Central memory CD4-positive, alpha-beta T cell (primary cell): ENCODE data around the gene RHO.
"Not testable (repeated sequence)": the region's sequence is repeated elsewhere in the genome, so short reads cannot be mapped to it uniquely, and the experiment has no call there.

Experiments
- DNase-seq: peaks from one replicate; pipeline ENCODE4 v3.0.0; 2022

RHO gene

DNA sequence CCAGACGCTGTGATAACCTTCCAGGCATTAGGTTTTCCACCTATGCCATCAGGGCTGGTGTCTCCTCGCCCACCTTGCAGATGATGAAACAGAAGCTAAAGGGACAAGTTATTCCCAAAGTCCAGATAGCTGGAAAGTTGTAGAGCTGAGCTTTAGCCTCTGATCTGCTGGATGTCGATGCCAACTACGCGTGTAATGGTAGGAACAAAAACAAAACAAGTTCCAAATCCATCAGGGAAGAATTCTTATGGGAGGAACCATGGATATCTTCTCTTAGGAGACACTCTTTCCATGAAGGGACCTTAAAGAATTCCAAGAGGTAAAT is 28.1 kb upstream of the RHO start:
- no peak for DNase-seq

DNA sequence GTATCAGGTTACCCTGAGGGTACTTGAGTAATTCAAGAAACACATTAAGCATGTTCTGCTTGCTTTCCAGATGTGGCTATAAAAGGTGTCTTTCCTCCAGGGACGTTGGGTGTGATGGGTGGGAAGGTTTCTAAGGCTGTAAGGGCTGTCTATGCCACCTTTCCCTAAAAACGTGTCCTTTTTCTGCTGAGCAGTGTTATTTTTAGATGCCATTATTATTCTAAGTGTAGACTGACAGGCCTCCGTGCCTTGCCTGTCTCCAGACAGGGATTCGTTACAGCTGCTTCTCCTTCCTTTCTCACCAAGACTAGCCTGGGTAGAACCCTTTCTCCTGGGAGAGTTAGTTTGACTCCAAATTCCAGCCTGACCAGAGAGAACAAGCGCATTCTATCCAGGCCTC is 26.8 kb upstream of the RHO start:
- no peak for DNase-seq

DNA sequence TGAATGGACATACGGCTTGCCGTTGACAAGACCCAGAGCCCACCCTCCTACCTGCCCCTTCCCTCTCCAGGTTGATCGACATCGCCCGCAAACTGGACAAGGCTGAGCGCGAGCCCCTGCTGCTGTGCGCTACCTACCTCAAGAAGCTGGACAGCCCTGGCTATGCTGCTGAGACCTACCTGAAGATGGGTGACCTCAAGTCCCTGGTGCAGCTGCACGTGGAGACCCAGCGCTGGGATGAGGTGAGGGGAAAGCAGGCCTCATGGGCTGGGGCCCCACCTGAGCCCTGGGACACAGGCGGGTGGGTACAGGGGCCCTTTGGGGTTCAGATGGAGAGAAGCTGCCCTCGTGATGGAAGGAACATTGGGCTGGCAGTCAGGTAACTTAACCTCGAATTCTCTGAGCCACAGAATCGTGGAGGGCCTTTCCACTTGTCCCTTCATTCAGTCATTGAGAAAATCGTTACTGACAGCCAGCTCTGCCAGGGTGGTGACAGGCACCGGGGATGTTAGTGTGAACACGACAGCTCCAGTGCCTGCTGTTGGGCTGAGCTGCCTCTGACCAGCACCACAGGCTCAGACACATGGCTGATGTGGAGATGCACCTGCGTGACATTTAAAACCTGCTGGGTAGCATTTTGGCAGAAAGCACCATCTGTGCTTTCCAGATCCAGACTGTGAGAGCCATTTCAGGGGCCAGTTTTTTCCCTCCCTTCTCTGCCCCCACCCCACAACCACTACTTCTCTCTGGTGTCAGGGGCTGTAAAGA is 25.6 kb upstream of the RHO start:
- DNase-seq: no peak

DNA sequence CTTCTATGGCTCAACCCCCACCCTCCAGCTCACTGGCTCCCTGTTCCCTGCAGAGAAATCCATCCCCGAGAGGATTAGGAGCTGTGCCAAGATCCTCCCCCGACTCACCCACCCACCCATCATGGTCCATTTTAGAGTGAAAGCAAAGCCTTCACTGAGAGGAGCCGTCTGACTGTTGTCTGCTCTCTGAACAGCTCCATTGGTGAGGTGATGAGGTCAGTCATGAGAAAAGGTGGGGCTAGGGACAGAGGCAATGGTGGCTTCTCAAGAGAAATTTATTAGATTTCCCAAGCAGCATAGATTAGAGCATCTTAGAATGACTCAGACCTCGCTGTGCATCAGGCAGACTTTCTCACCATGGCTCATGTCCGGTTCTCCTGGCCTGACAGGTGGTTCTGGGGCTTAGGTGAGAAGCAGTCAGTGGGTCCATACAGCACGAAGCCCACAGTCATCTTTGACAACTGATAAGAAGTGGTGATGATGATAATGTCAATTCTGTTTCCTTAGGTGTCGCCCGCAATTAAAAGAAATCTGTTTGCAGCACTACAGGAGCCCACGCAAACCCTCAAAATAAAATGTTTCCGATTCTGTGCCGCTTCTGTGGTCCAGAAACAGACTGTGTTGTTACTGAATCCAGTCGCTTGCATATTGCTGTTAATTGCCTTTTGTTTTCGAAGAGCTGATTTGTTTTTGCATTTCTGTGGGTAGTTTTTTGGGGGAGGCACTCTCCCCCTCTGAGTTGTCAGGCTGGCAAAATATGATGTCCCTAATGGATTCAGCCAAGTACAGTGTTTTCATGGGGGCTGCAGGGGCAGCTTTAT is 24.8 kb upstream of the RHO start:
- no peak for DNase-seq

DNA sequence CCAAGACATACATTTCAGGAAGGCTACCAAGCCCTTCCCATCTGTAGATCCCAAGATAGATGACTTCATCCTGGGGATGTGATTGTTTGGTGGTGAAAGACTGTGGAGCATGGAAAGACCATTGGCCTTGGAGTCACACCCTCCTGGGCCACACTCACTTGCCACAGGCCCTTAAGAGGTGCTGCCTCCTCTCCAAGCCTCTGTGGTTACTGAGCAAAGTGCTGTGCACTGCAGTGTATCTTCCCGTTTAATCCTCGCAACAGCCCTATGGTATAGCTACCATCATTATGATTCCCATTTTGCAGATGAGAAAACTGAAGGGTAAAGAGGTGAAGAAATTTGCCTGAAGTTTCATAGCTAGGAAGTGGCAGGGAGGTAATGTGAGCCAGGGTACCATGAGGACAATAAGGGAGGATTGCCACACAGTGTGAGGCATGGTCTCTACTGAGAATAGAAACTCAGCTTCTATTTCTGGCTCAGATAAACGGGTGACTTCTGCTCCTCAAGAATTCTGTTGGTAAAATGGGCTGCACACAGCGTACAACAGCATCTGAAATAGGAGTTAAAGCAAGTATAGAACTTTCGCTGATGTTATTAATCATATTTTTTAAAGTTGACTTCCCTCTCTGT is 23.9 kb upstream of the RHO start:
- no peak for DNase-seq

DNA sequence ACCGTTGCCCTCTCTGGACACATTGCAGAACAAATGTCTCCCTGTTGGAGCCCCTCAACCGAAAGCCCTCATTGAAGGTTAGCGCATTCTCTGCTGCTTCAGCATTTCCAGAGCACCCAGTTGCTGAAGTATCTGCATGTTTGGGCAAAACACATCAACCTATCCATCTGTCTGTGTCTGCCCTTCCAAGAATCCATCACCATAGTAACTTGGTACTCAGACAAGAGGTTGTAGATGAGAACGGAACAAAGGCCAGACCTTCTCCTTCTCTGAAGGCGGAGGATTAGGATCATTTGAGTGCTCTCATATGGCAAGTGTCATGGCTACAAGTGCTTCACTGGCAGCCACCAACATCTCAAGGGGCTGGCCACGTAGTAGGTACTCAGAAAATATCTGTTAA is 23.1 kb upstream of the RHO start:
- no peak for DNase-seq

DNA sequence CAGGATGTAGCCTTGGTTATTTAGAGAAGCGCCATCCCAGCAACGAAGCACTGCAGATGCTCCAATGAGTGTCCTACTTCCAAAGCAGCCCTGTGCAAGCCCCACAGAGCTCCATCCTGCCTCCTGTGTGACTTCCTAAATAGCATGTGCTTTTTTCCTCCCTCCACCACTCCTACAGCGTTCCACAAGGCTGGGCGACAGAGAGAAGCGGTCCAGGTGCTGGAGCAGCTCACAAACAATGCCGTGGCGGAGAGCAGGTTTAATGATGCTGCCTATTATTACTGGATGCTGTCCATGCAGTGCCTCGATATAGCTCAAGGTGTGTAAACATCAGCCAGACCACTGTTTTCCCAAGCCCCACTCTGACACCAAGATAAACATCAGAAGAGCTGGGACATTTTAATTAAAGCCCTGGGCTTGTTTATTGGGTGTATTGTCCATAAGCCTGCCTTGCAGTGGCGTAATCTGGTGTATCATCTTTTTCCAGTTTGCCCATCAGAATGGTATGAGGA is 22.2 kb upstream of the RHO start:
- DNase-seq: no peak

DNA sequence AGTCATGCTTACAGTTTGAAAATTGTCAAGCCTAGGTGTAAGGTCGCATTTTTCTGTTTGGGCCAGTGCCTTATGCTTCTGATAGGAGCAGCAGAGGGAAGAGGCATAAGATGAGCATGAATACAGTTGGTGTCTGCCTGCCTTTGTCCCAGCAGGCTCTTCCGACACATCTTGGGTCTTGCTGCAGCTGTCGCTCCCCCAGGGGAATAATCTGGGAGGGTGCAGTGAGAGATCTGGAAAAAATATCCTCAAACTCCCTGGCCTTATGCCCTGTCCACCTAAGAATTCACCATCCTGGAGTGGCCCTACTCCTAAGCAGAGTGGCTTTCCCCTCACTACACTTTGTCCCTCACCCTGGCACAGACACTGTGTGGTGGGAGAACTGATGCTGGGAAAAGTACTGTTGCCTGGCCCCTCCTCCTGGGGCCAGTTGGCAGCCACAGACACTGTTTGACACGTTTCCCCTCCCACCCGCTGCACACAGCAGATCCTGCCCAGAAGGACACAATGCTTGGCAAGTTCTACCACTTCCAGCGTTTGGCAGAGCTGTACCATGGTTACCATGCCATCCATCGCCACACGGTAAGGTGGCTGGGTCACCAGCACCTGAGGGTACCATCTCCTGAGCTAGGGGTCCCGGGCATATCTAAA is 21.1 kb upstream of the RHO start:
- DNase-seq: no peak

DNA sequence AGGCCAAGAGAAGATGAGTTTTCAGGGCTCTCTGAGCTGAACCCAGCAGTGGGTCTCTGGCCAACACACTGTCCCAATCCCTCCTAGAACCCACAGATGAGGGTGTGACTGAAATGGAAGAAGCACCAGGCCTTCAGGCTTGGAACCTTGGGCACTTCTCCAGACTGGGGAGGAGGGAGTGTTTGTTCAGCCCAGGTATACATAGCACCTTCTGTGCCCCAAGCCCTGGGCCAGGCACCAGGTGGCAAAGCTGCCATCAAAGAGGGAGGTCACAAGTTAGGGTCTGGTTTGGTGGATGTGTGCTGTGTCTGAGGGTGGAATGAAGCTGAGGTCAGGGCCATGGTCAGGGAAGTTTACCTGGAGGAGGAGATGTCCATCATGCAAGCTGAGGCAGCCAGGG is 15.8 kb upstream of the RHO start:
- DNase-seq: no peak

DNA sequence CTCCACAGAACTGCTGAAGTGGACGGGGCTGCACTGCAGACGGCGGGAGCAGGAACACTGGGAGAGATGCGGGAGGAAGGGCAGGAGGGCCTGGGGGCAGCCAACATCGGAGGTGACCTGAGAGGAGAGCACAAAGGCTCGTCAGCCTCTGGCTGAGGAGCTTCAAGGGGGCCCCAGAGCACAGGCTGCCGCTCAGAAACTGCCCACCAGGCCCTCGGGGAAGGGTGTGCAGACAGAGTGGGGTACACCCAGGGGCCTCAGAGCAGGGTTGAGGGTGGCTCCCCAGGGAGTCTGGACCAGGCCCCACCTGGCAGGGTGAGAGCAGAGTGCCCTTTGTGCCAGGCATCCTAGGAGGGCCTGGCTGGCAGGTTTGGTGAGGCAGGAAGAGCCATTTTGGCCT is 14.7 kb upstream of the RHO start:
- no peak for DNase-seq

DNA sequence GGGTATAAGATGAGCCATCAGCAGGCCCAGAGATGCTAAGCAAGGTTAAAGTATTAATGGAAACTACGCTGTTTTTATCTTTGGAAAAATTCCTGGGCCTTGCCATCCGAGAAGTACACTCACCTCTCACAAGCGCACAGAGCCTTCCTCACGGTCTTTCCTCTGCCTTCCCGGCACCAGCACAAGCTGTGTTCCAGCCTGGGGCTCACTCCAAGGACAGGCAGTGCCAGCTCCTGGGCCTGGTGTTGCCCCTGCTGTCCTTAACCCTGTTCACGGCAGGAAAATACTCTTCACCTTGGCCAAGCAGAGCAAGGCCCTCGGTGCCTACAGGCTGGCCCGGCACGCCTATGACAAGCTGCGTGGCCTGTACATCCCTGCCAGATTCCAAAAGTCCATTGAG is 14.3 kb upstream of the RHO start:
- DNase-seq: no peak

DNA sequence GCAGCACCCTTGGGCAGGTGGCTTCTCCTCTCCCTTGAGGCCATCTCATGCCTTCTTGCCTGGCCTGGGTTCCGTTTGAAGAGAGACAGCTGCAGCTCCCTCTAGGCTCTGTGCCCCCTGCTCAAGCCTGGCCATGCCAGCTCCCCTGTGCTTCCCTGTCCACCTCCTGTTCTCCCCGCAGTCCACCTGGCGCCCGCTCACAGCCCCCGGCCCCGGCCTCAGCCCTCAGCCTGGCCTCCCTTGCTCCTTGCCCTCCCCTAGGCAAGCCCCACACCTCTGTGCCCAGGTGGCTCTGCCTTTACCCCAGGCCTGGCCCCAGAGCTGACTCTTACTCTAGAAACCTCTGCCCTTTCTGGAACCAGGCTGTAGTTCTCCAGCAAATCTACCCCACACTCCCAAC is 13.9 kb upstream of the RHO start:
- DNase-seq: no peak

DNA sequence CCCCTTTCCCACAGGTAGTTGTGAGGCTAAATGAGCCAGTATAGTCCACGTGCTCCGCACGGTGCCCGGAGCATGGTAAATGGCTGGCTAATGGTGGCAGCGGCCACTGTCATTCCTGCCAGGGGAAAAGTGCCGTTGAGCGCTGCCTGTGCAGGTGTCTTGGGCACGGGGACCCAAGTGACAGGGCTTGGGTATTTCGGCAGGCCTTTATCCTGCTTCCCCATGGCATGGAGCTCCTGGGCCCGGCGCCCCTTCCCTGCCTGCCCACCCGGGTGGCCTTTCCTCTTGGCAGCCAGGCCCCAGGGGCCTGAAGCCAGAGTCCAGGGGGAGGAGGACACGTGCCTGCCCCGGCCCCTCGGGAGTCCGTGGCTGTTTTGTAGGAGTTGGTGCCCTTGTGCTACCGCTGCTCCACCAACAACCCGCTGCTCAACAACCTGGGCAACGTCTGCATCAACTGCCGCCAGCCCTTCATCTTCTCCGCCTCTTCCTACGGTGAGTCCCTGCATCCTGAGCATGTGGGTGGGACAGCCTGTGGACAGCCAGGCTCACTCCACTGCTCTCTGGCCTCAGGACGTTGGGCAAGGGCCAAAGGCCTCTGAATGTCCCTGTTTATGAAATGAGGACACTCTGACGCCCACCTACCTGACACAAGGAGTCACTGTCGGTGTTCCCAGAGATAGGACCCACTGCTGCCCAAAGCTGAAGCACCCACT is 13.2 kb upstream of the RHO start:
- DNase-seq: not testable (repeated sequence)

DNA sequence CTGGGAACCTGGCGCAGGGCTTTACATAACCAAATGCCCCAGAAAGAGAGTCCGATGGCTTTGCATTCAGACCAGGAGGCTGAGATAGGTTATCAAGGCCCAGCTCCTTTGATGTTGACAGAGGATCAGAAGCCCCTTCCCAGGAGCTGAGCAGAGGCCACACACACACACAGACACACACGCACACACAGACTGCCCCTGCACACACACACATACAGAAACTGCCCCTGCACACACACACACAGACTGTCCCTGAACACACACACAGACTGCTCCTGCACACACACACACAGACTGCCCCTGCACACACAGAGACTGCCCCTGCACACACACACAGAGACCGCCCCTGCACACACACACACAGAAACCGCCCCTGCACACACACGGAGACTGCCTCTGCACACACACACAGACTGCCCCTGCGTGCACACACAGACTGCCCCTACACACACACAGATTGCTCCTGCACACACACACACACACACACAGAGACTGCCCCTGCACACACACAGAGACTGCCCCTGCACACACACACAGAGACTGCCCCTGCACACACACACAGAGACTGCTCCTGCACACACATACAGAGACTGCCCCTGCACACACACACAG is 12.5 kb upstream of the RHO start:
- not testable (repeated sequence) for DNase-seq

DNA sequence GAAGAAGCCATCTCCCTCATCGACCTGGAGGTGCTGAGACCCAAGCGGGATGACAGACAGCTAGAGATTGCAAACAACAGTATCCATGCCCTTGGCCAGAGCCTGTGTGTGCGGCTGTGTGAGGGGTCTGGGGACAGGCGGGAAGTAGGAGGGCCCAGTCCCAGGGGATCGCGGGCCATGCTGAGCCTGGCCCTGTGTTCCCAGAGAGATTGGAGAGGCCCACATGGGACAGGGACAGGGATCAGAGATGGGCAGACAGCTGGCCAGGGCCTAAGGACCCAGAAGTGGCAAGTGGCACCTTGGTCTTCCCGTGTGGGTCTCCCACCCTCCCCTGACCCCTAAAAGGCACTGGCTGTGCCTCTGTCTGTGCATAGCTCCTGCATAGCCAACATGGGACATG is 10.9 kb upstream of the RHO start:
- no peak for DNase-seq

DNA sequence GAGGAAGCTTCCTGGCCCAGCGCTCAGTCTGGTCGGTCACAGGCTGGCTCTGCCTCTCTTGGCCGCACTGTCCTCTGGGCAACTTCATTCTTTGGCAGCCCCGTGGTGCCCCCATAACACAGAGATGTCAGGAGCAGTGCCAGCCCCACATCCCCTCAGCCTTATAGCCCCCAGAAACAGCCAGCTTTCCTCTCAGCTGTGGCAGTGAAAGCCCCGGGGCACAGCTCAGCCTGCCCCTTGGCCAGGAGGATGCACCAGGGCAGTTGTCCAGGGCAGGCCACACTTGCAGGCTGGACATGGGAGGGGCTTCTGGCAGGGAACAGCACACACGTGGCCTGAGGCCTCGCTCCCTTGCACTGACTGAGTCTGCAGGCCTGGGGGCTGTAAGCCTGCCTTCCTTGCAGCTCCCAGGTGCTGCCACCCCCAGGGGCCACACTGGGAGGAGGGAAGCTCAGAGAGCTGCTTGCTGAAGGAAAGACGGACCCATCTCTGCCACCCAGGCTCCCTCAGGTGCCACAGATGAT is 10.3 kb upstream of the RHO start:
- no peak for DNase-seq

DNA sequence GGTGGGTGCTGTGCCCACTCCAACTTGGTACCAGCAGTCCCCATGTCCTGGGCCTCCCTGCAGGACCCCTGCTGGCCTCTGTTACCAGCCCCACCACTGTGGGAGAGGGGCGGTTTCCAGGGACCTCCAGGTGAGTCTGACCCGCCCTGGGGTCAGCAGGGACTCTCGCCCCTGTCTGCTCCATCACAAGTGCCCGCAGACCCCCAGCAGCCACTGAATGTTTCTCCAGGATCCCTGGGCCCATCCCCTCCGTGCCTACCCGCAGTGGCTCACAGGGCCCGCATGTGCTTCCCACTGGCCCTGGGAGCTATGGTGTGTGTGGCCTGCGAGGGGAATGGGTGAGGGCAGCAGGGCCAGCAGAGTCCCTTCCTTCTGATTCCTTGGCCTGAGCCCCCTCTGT is 9.9 kb upstream of the RHO start:
- no peak for DNase-seq

DNA sequence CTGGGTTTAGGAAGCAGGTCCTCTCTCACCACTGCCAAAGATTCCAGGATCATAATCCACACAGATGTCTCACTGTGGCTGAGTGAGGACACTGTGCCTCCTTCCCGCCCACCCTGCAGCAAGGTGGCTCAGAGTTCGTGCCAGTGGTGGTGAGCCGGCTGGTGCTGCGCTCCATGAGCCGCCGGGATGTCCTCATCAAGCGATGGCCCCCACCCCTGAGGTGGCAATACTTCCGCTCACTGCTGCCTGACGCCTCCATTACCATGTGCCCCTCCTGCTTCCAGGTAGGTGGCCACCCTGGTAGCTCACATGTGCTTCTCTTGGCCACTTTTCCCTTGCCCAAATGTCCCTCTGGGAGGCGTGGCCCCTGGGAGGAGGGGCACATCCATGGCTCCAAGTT is 9.0 kb upstream of the RHO start:
- DNase-seq: no peak

DNA sequence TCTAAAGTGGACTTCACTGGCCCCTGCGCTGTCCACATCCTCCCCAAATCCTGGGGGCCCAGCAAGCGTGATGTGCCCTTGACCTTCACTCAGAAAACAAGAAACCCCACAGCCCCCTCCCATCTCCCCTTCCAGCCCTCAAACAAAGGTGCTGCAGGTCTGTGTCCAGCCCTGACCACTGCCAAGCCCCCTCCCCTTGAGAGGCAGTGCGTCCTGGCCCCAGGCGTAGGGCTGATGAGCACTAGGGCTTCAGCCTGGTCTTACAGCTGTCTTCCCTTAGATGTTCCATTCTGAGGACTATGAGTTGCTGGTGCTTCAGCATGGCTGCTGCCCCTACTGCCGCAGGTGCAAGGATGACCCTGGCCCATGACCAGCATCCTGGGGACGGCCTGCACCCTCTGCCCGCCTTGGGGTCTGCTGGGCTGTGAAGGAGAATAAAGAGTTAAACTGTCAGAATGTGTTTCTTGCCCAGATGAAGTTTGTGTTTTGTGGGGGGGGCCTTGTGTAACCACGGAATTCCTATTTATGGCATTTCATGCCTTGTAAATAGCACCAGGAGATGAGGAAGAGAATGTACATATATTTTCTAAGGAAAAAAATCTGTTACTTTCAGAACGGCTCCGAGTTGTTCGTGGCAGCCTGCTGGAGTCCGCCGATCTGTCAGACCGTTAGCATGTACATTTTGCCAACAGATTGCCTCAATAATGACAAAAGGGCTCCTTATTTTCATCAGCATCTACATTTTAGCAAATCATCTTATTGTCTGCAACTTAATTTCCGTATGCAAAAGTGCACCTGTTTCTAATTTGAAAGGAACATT is 8.3 kb upstream of the RHO start:
- no peak for DNase-seq

DNA sequence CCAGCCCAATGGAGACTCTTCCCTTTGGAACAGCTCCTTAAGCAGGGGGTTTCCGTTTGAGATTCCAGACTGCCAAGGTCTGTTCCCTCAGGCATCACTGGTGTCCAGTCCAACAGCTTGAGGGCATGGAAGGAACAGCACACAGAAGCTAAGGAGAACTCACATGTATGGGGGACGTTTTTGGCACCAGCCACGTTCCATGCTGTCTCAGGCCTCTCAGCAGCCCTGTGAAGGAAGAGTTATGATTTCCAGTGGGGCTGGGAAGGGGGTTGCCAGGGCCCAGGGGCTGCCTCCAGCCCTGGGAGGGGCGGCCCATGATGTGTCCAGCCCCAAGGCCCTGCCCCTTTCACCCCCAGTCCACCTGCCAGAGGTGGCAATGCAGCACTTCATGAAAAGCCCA is 7.5 kb upstream of the RHO start:
- no peak for DNase-seq

DNA sequence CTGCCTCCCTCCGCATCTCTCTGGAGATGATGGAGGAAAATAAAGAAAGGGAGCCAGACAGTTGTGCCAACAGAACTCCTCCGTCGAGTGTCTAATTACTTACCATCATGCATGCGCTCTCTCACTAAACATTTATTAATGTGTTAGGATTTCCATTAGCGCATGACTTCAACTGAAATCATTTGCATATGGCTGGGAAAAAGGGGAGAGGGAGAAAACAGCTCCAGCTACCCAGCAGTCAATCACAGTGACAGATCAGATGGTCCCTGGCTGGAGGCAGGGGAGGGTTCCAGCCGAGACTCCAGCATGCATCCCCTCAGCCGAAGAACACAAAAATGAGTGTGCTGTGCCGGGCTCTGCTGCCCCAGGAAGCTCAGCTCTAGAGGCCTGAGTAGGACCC is 6.8 kb upstream of the RHO start:
- DNase-seq: no peak
